Fibroblast of villous mesenchyme (primary cell): ENCODE measurements around the gene SEPTIN6. TPM values are rescaled to one million over a fixed set of nuclear protein-coding genes. Genes with fewer than 3 reads are reported as not detected.
"Not testable (repeated sequence)": the region's sequence is repeated elsewhere in the genome, so short reads cannot be mapped to it uniquely, and the experiment has no call there.

Source experiments
- DNase-seq: peaks from one replicate; pipeline ENCODE4 v3.0.0-alpha.2; 2010; ENCODE audit warnings: low read depth
- H3K4me3 ChIP-seq: 2 replicates; pipeline ENCODE4 v1.5.1; 2011; ENCODE audit warnings: low read depth, mild to moderate bottlenecking, low read length
- CTCF ChIP-seq: IDR thresholded peaks from 2 replicates; pipeline ENCODE4 v1.5.1; 2012; ENCODE audit warnings: low read depth, mild to moderate bottlenecking, low read length; ENCODE audit not compliant: insufficient read depth
- total RNA-seq: library from RNA; depleted of rRNA; stranded (reverse); fragments of >200 nt; gene quantifications from 2 replicates; pipeline ENCODE4 v1.2.3, GENCODE V29; 2012

SEPTIN6 gene
- total RNA-seq, 1 donor = 17.7 TPM

- DNase-seq = peak; percentile 65
- TF ChIP-seq CTCF = no peak
- H3K4me3 ChIP-seq = peak overlapping the region; percentile 68
These were observed 1.8 kb downstream of the SEPTIN6 start for GRCh38 chrX:119690921-119691716.

- DNase-seq = no peak
- TF ChIP-seq CTCF = no peak
- H3K4me3 ChIP-seq = no peak overlapping the region
These were observed 4.1 kb downstream of the SEPTIN6 start for GRCh38 chrX:119688911-119689321.

GRCh38 chrX:119687661-119688413 is 5.1 kb downstream of the SEPTIN6 start:
- TF ChIP-seq CTCF = no peak
- no peak overlapping the region for H3K4me3 ChIP-seq
- DNase-seq = no peak

- DNase-seq = peak; percentile 21
- no peak for TF ChIP-seq CTCF
- H3K4me3 ChIP-seq = no peak overlapping the region
These were observed 6.8 kb downstream of the SEPTIN6 start for GRCh38 chrX:119686087-119686691.

GRCh38 chrX:119685225-119686066 is 7.5 kb downstream of the SEPTIN6 start:
- no peak for TF ChIP-seq CTCF
- no peak overlapping the region for H3K4me3 ChIP-seq
- DNase-seq = peak; percentile 5

- DNase-seq = no peak
- TF ChIP-seq CTCF = no peak
- no peak overlapping the region for H3K4me3 ChIP-seq
These were observed 8.1 kb downstream of the SEPTIN6 start for GRCh38 chrX:119684916-119685224.

- H3K4me3 ChIP-seq, DNase-seq: not testable (repeated sequence)
These were observed 8.7 kb downstream of the SEPTIN6 start for GRCh38 chrX:119684312-119684711.
